MCF 10A (cell line): ENCODE results near the gene CNTNAP2. TPM values are rescaled to one million over a fixed set of nuclear protein-coding genes. Genes with fewer than 3 reads are reported as not detected.

Experiments used
- BruUV-seq: library from RNA; stranded (reverse); fragments of 400-500 nt; replicated peaks from 2 replicates; lab custom pipeline; 2021; lab: Mats Ljungman, UMichigan
- CTCF ChIA-PET: fragments of 300-600 bp; sonication (Branson Sonifier 250); formaldehyde crosslinking; extraction: SDS; loops from one replicate; lab custom pipeline; 2021; ENCODE audit warnings: antibody characterized with exemption, inconsistent platforms; lab: Yijun Ruan, JAX
- POLR2A ChIA-PET: fragments of 300-600, 350-650 bp; sonication (Branson Sonifier 250); formaldehyde crosslinking; extraction: SDS; loops from one replicate; lab custom pipeline; 2020; ENCODE audit warnings: antibody characterized with exemption, inconsistent platforms; lab: Yijun Ruan, JAX
- DNase-seq: peaks from one replicate; pipeline ENCODE4 v3.0.0-alpha.2; 2018; ENCODE audit not compliant: unreplicated experiment
- H3K27ac Mint-ChIP-seq: one replicate; pipeline ENCODE4 v1.8.0; 2022; ENCODE audit warnings: mild to moderate bottlenecking, low read depth, mixed read lengths; ENCODE audit not compliant: unreplicated experiment
- H3K27me3 Mint-ChIP-seq: one replicate; pipeline ENCODE4 v1.8.0; 2022; ENCODE audit warnings: mixed read lengths; ENCODE audit not compliant: insufficient read depth, unreplicated experiment
- H3K36me3 Mint-ChIP-seq: one replicate; pipeline ENCODE4 v1.8.0; 2022; ENCODE audit warnings: mild to moderate bottlenecking, moderate library complexity, mixed read lengths; ENCODE audit not compliant: insufficient read depth, unreplicated experiment
- H3K4me1 Mint-ChIP-seq: one replicate; pipeline ENCODE4 v1.8.0; 2022; ENCODE audit warnings: mixed read lengths; ENCODE audit not compliant: insufficient read depth, unreplicated experiment
- H3K4me3 Mint-ChIP-seq: one replicate; pipeline ENCODE4 v1.8.0; 2022; ENCODE audit warnings: mild to moderate bottlenecking, moderate library complexity, mixed read lengths; ENCODE audit not compliant: unreplicated experiment
- H3K9me3 Mint-ChIP-seq: one replicate; pipeline ENCODE4 v1.8.0; 2022; ENCODE audit warnings: mixed read lengths; ENCODE audit not compliant: unreplicated experiment
- intact Hi-C: fragments of 100-400 bp; cut with micrococcal nuclease; formaldehyde crosslinking; loops from 2 replicates; pipeline ENCODE4 v1.14.1; 2022
- total RNA-seq: library from RNA; stranded (reverse); gene quantifications from 2 replicates; pipeline ENCODE4 v1.2.3, GENCODE V29; 2022
- TF ChIP-seq, protein P1 (sequence below): fragments of 200-600 bp; IDR thresholded peaks from one replicate; pipeline ENCODE4 v1.8.0; 2022; ENCODE audit warnings: antibody characterized with exemption, mild to moderate bottlenecking; ENCODE audit not compliant: unreplicated experiment

The CNTNAP2 gene
- total RNA-seq, 1 experiment from 2014 or later = 1.1 TPM

DNA sequence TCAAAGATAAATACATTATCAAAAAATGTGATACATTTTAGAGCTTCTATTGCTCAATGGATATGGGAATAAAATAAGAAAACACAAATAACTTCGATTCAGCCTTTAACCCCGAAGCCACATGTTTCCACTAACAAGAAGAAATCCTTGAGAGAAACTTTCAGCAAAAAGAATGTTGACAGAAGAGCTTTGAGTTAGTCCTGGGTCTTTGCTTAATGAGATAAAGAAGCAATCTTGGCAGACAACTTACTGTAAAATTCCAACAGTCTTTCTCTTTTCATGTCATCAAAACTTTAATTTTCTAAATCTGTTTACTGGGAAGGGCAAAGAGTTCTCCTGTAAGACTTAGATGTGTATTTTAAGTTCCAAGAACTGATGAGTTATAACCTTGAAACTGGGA is 810.2 kb downstream of the CNTNAP2 start:
- Mint-ChIP-seq H3K4me1 (no peaks in the 10 kb centered on the region), H3K9me3 (no peaks in the 10 kb centered on the region), H3K27ac (no peak overlapping the region), H3K27me3 (no peaks in the 10 kb centered on the region), H3K4me3 (no peak overlapping the region), H3K36me3 (no peaks in the 10 kb centered on the region)
- POLR2A ChIA-PET = no interaction called here
- TF ChIP-seq, protein P1, sequence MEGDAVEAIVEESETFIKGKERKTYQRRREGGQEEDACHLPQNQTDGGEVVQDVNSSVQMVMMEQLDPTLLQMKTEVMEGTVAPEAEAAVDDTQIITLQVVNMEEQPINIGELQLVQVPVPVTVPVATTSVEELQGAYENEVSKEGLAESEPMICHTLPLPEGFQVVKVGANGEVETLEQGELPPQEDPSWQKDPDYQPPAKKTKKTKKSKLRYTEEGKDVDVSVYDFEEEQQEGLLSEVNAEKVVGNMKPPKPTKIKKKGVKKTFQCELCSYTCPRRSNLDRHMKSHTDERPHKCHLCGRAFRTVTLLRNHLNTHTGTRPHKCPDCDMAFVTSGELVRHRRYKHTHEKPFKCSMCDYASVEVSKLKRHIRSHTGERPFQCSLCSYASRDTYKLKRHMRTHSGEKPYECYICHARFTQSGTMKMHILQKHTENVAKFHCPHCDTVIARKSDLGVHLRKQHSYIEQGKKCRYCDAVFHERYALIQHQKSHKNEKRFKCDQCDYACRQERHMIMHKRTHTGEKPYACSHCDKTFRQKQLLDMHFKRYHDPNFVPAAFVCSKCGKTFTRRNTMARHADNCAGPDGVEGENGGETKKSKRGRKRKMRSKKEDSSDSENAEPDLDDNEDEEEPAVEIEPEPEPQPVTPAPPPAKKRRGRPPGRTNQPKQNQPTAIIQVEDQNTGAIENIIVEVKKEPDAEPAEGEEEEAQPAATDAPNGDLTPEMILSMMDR = no peak
- intact Hi-C loops = no loop called here
- CTCF ChIA-PET = interaction anchor here (0.6 kb wide), 2 partner anchors 32 to 38 kb away, joined by 3 read pairs; no protein-coding TSS in a partner anchor
- DNase-seq = no peak
- BruUV-seq = no TSS peak

- TF ChIP-seq, protein P1 = no peak
- no peaks in the 10 kb centered on the region for H3K9me3 Mint-ChIP-seq
- no peaks in the 10 kb centered on the region for H3K36me3 Mint-ChIP-seq
- CTCF ChIA-PET = no interaction called here
- H3K4me3 Mint-ChIP-seq = no peak overlapping the region
- H3K27ac Mint-ChIP-seq = no peak overlapping the region
- POLR2A ChIA-PET = no interaction called here
- intact Hi-C loops = no loop called here
- no TSS peak for BruUV-seq
- peaks cover 59% of the 10 kb centered on the region for H3K27me3 Mint-ChIP-seq
- no peak for DNase-seq
- no peaks in the 10 kb centered on the region for H3K4me1 Mint-ChIP-seq
Measured at GRCh38 chr7:146937836-146938235, 821.2 kb downstream of the CNTNAP2 start.

DNA sequence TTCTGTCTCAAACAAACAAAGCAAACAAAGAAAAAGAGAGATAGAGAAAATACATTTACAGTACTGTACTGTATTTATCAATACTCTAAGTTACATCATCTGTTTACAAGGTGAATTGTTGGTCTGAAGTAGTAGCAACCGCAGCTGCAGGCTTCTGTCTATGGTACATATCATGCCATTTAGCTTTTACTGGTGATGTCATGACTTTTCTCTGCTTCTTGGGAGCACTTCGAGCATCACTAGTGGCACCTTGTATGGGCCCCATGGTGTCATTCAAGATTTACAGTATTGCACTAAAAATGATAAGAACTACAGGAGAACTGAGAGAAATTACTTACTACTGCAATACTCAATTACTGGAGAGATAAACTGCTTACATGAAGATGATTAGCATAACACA is 826.9 kb downstream of the CNTNAP2 start:
- no peak for DNase-seq
- TF ChIP-seq, protein P1 = no peak
- peaks cover 56% of the 10 kb centered on the region for H3K27me3 Mint-ChIP-seq
- CTCF ChIA-PET = no interaction called here
- no peaks in the 10 kb centered on the region for H3K4me1 Mint-ChIP-seq
- H3K9me3 Mint-ChIP-seq = no peaks in the 10 kb centered on the region
- POLR2A ChIA-PET = no interaction called here
- H3K27ac Mint-ChIP-seq = no peak overlapping the region
- H3K36me3 Mint-ChIP-seq = peaks cover 7% of the 10 kb centered on the region
- H3K4me3 Mint-ChIP-seq = no peak overlapping the region
- no TSS peak for BruUV-seq
- intact Hi-C loops = no loop called here

DNA sequence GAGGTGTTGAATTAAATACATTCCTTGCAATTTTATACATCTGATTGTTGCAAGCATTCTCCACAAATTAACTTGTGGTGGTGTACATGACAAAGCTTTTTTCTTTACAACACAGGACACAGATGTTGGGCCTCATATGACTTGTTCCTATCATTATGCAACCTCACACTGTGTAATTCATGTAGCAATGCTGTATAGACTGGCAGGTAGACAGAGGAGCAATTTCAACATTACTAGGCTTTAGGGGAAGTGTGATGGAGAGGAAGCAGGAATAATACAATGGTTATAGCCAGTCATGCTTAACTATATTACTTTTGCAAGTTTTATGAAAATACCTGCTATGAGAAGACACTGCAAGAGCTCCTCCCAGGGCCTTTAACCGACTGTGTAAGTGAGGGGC is 832.1 kb downstream of the CNTNAP2 start:
- CTCF ChIA-PET = no interaction called here
- Mint-ChIP-seq H3K27me3 (peaks cover 46% of the 10 kb centered on the region), H3K27ac (no peak overlapping the region), H3K4me1 (no peaks in the 10 kb centered on the region), H3K4me3 (no peak overlapping the region), H3K9me3 (no peaks in the 10 kb centered on the region), H3K36me3 (peaks cover 7% of the 10 kb centered on the region)
- intact Hi-C loops = no loop called here
- no TSS peak for BruUV-seq
- POLR2A ChIA-PET = no interaction called here
- no peak for DNase-seq
- TF ChIP-seq, protein P1 = no peak
